Measurements from ENCODE around the gene CEP85L. TPM values are rescaled to one million over a fixed set of nuclear protein-coding genes. Genes with fewer than 3 reads are reported as not detected.

The CEP85L gene
- total and polyA plus RNA-seq, 10 of the 15 experiments (the other 5 are each of a cell fraction or from before 2014, with no cell fraction given) = 1.8 to 10.9 (median 7.1) TPM

DNA sequence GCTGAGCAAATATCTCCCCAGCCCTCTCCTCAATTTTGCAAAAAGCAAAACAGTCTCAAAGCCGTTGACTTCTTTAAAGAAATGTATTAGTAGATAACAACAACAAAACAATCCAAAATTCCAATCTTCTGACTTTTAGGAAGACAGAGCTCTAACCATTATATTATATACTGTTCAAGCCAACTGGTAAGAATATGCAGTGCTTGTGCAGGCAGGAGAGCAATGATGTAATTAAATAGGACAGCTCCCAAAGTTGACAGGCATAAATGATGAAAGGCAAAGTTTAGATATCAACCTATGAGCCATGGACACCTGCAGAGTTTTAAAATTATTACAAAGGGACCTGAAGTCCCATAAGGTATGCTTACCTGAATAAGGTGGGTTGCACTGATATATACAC lies 16.6 kb upstream of the CEP85L start:
- Histone ChIP-seq H3K27me3 (replicated peaks in 1 of 2; ENCODE audit: control insufficient read depth in 2 of 2, insufficient read depth in 2 of 2, low read length in 1 of 2) (no peaks in the 10 kb centered on the region), H3K27ac (ENCODE audit: control insufficient read depth, insufficient read depth) (no peak overlapping the region), H4K20me1 (ENCODE audit: control insufficient read depth, insufficient read depth) (no peaks in the 10 kb centered on the region), H3K9ac (ENCODE audit: control insufficient read depth, insufficient read depth, low read length) (no peak overlapping the region), H3K9me3 (replicated peaks; ENCODE audit: control insufficient read depth, insufficient read depth, low read length) (no peaks in the 10 kb centered on the region), H3K4me3 (no peak overlapping the region), H3K4me2 (ENCODE audit: control insufficient read depth, insufficient read depth) (no peak overlapping the region), H3K4me1 (ENCODE audit: control insufficient read depth, insufficient read depth, low read length) (peaks cover 3% of the 10 kb centered on the region; the same call in 1 of the 2 replicates), H3K36me3 (ENCODE audit: control insufficient read depth in 2 of 2, insufficient read depth in 2 of 2, low read length in 1 of 2) (no peaks in the 10 kb centered on the region), H2AFZ (ENCODE audit: control insufficient read depth, low read depth, low read length) (no peak overlapping the region), H3K79me2 (ENCODE audit: control insufficient read depth, insufficient read depth, low read length) (no peaks in the 10 kb centered on the region)
- in situ Hi-C loops (cut with MboI) (no loop called here), intact Hi-C loops (cut with micrococcal nuclease; ENCODE audit: unreplicated experiment) (no loop called here)
- no peak for ATAC-seq
- SMC1A ChIA-PET (ENCODE audit: uncharacterized antibody, unreplicated experiment) = interaction anchor here (1.2 kb wide), 1 partner anchor 39 kb away, joined by 3 read pairs; no protein-coding TSS in a partner anchor
- POLR2A ChIA-PET = no interaction called here
- CTCF ChIA-PET = interaction anchor here (0.7 kb wide), 1 partner anchor 443 kb away, joined by 3 read pairs; no protein-coding TSS in a partner anchor
- WGBS (ENCODE audit: insufficient coverage, insufficient replicate concordance, low lambda C conversion rate, missing lambda C conversion rate) = 100% methylated on average over 1 of the region's 1 CpG
- TF ChIP-seq TCF3 (IDR thresholded peaks at IDR 0.05; ENCODE audit: borderline replicate concordance, insufficient read depth, low read depth, low read length) (no peak), CREB1 (IDR thresholded peaks at IDR 0.05; ENCODE audit: low read depth) (no peak), SP1 (IDR thresholded peaks at IDR 0.05; ENCODE audit: low read depth, low read length) (no peak)
- FAIRE-seq = no peak
- DNase-seq (ENCODE audit: low read depth, low spot score) = no peak
- RAD21 ChIA-PET (ENCODE audit: unreplicated experiment) = no interaction called here
- no TSS peak for BruUV-seq (replicated peaks)

DNA sequence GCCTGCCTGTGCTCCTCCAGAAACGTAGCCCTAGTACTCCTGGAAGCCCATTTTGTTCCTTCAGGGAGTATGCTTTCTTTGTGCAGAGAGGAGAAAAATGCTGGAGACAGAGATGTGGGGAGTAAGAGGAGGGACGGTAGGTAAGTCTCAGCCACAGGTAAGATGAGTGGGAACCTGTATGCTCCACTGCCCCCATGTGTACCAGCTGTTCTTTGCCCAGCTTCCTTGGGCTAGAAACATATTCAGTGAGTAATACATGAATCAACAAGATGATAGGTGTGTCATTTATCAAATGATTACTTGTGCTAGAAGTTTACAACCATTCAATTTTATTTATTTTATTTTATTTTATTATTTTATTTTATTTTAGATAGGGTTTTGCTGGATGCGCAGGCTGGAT lies 13.6 kb upstream of the CEP85L start:
- SMC1A ChIA-PET (ENCODE audit: uncharacterized antibody, unreplicated experiment) = interaction anchor here (0.5 kb wide), 1 partner anchor 86 kb away, joined by 4 read pairs; no protein-coding TSS in a partner anchor
- Histone ChIP-seq H3K4me3 (peak overlapping the region; percentile 56), H4K20me1 (ENCODE audit: control insufficient read depth, insufficient read depth) (no peaks in the 10 kb centered on the region), H3K4me1 (ENCODE audit: control insufficient read depth, insufficient read depth, low read length) (peaks cover 3% of the 10 kb centered on the region; the same call in 1 of the 2 replicates), H3K27ac (ENCODE audit: control insufficient read depth, insufficient read depth) (no peak overlapping the region), H3K4me2 (ENCODE audit: control insufficient read depth, insufficient read depth) (peak overlapping the region; percentile 73), H3K9ac (ENCODE audit: control insufficient read depth, insufficient read depth, low read length) (peak overlapping the region; percentile 59; the same call in 1 of the 2 replicates), H3K36me3 (ENCODE audit: control insufficient read depth in 2 of 2, insufficient read depth in 2 of 2, low read length in 1 of 2) (no peaks in the 10 kb centered on the region), H3K9me3 (replicated peaks; ENCODE audit: control insufficient read depth, insufficient read depth, low read length) (no peaks in the 10 kb centered on the region), H3K79me2 (ENCODE audit: control insufficient read depth, insufficient read depth, low read length) (no peaks in the 10 kb centered on the region), H2AFZ (ENCODE audit: control insufficient read depth, low read depth, low read length) (peak overlapping the region; percentile 89), H3K27me3 (replicated peaks in 1 of 2; ENCODE audit: control insufficient read depth in 2 of 2, insufficient read depth in 2 of 2, low read length in 1 of 2) (no peaks in the 10 kb centered on the region)
- peak; percentile 74 for ATAC-seq
- 36% methylated on average over 3 of the region's 3 CpGs for WGBS (ENCODE audit: insufficient coverage, insufficient replicate concordance, low lambda C conversion rate, missing lambda C conversion rate)
- intact Hi-C loops (cut with micrococcal nuclease; ENCODE audit: unreplicated experiment) (no loop called here), in situ Hi-C loops (cut with MboI) (no loop called here)
- DNase-seq (ENCODE audit: low read depth, low spot score) = no peak
- BruUV-seq (replicated peaks) = no TSS peak
- CTCF ChIA-PET = no interaction called here
- POLR2A ChIA-PET = no interaction called here
- no peak for TF ChIP-seq BACH1 (IDR thresholded peaks at IDR 0.05; ENCODE audit: borderline replicate concordance)
- RAD21 ChIA-PET (ENCODE audit: unreplicated experiment) = interaction anchor here (1.4 kb wide), 1 partner anchor 45 kb away, joined by 3 read pairs; no protein-coding TSS in a partner anchor
- no peak for FAIRE-seq

All from GM12878 (cell line).